ENCODE measurements around the gene NSD2.
"Not testable (repeated sequence)": the region's sequence is repeated elsewhere in the genome, so short reads cannot be mapped to it uniquely, and the experiment has no call there.

Gene NSD2

GRCh38 chr4:1842339-1842895 lies 28.8 kb upstream of the NSD2 start:
- no peak for DNase-seq (ENCODE audit: low spot score)

GRCh38 chr4:1842993-1843448 lies 28.2 kb upstream of the NSD2 start:
- no peak for DNase-seq (ENCODE audit: low spot score)

GRCh38 chr4:1843852-1844251 lies 27.3 kb upstream of the NSD2 start:
- no peak for DNase-seq (ENCODE audit: low spot score)

- DNase-seq (ENCODE audit: low spot score): not testable (repeated sequence)
These were observed 26.6 kb upstream of the NSD2 start for GRCh38 chr4:1844618-1845017.

- no peak for DNase-seq (ENCODE audit: low spot score)
These were observed 24.6 kb upstream of the NSD2 start for GRCh38 chr4:1846580-1846979.

- no peak for DNase-seq (ENCODE audit: low spot score)
These were observed 20.9 kb upstream of the NSD2 start for GRCh38 chr4:1850276-1850675.

GRCh38 chr4:1851160-1851559 lies 20.0 kb upstream of the NSD2 start:
- DNase-seq (ENCODE audit: low spot score): no peak

- no peak for DNase-seq (ENCODE audit: low spot score)
These were observed 19.4 kb upstream of the NSD2 start for GRCh38 chr4:1851575-1852410.

GRCh38 chr4:1852904-1853623 lies 18.1 kb upstream of the NSD2 start:
- no peak for DNase-seq (ENCODE audit: low spot score)

GRCh38 chr4:1854752-1855151 lies 16.4 kb upstream of the NSD2 start:
- DNase-seq (ENCODE audit: low spot score): no peak

- DNase-seq (ENCODE audit: low spot score): no peak
These were observed 15.7 kb upstream of the NSD2 start for GRCh38 chr4:1855333-1856070.

- peak; percentile 95 for DNase-seq (ENCODE audit: low spot score)
These were observed 14.9 kb upstream of the NSD2 start, which contains the start of gene LETM1 for GRCh38 chr4:1856071-1856942. Gene LETM1 (minus strand): TSS chr4:1856156. CDS start chr4:1855950, 206 bp downstream.

- no peak for DNase-seq (ENCODE audit: low spot score)
These were observed 14.1 kb upstream of the NSD2 start for GRCh38 chr4:1856943-1857699.

GRCh38 chr4:1857931-1858330 lies 13.3 kb upstream of the NSD2 start:
- no peak for DNase-seq (ENCODE audit: low spot score)

GRCh38 chr4:1859389-1859753 lies 11.8 kb upstream of the NSD2 start:
- DNase-seq (ENCODE audit: low spot score): no peak

- DNase-seq (ENCODE audit: low spot score): no peak
These were observed 8.9 kb upstream of the NSD2 start for GRCh38 chr4:1862055-1862911.

- no peak for DNase-seq (ENCODE audit: low spot score)
These were observed 8.3 kb upstream of the NSD2 start for GRCh38 chr4:1862961-1863296.

GRCh38 chr4:1863297-1864033 lies 7.7 kb upstream of the NSD2 start:
- no peak for DNase-seq (ENCODE audit: low spot score)

All from LoVo (cell line).